HG03045 (cell line): Measurements from ENCODE around the gene ARHGAP27.
"Not testable (repeated sequence)": the region's sequence is repeated elsewhere in the genome, so short reads cannot be mapped to it uniquely, and the experiment has no call there.

ENCODE experiments used
- ATAC-seq: cut with Tn5 transposase; IDR thresholded peaks from one replicate; pipeline ENCODE4 v1.9.1; 2021; ENCODE audit warnings: mild to moderate bottlenecking, moderate library complexity; ENCODE audit not compliant: unreplicated experiment

ARHGAP27 gene

GRCh38 chr17:45366691-45367090 lies 66.0 kb downstream of the ARHGAP27 start:
- ATAC-seq, result no peak

DNA sequence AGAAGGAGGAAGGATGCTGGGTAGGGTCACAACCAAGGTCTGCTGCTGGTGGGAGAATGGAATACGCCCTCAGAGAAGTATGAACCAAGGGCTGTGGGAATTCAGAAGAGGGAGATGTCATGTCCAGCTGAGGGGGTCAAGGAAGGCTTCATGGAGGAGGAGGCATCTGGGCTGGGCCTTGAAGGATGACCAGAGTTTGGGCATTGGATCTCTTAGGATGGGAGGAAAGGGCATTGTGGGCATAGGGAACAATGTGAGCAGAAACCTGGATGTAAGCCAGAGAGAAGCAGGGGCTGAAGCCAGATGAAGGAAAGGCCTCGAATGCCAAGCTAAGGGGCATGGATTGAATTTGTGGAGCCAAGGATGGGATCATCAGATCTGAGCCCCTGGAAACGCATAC lies 66.6 kb downstream of the ARHGAP27 start:
- ATAC-seq, result no peak

GRCh38 chr17:45364531-45365390 lies 67.9 kb downstream of the ARHGAP27 start:
- no peak for ATAC-seq

DNA sequence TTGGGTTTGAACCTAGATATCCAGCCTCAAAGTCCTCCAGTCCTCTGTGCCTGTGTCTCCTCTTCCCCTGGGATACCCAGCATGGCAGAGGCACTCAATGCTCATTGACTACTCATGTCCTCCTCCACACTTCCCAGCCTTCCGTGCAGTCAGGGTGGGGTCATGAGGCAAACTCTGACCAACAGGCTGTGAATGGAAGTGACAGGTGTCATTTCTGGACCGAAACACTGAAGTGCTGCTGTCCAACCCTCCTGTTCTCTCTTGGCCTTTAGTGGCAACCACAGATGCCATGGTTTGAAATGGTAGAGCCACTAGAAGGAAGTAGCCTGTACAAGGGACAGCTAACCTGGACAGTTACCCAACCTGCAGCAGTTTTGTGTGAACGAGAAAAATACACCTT lies 69.2 kb downstream of the ARHGAP27 start:
- no peak for ATAC-seq

- ATAC-seq, result no peak
Measured at GRCh38 chr17:45361976-45362375, 70.7 kb downstream of the ARHGAP27 start.

- no peak for ATAC-seq
Measured at GRCh38 chr17:45361451-45361850, 71.2 kb downstream of the ARHGAP27 start.

DNA sequence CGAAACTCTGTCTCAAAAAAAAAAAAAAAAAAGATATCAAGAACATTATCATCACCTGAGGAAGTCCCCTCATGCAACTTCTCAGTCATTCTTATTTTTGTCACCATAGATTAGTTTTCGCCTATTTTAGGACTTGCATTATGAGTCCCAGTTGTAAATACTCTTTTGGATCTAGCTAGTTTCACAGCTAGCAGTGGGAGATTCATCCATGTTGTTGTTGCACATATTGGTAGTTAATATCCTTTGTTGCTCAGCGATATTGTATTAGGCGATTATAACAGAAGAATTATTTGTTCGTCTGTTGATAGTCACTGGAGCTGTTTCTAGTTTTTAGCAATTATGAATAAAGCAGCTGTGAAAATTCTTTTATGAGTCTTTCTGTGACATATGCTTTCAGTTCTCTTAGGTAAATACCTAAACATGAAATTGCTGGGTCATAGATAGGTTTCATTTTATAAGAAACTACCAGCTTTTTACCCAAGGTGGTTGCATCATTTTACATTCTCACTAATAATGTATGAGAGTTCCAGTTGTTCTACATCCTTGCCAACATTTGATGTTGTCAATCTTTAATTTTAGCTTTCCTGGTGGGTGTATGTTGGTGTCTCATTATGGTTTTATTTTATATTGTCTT lies 75.2 kb downstream of the ARHGAP27 start:
- no peak for ATAC-seq

- no peak for ATAC-seq
Measured at GRCh38 chr17:45355087-45355486, 77.6 kb downstream of the ARHGAP27 start.

GRCh38 chr17:45353043-45353442 lies 79.6 kb downstream of the ARHGAP27 start:
- ATAC-seq, result no peak

DNA sequence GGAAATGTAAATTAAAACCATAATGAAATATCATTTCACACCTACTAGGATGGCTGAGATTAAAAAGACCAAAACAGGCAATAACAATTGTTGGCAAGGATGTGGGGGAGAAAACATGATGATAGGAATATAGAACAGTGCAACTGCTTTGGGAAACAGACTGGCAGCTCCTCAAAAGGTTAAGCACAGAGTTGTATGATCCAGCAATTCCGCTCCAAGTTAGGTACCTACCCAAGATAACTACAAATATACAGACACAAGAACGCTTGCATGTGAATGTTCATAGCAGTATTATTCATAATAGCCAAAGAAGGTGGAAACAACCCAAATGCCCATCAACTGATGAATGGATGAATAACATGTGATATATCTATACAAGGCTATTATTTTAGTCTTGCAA lies 80.8 kb downstream of the ARHGAP27 start:
- no peak for ATAC-seq

DNA sequence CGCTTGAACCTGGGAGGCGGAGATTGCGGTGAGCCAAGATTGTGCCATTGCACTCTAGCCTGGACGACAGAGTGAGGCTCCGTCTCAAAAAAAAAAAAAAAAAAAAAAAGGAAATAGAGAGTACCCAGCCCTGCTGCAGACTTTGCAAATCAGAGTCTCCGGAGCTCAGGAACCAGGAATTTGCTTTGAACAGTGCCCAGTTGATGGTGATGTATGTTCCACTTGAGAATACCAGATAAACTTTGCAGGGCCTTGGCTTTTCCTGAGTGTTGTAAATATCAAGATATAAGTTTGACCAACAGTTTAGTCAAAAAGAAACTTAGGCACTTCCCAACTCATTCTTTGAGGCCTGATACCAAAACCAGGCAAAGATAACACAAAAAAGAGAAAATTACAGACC lies 85.2 kb downstream of the ARHGAP27 start:
- no peak for ATAC-seq

GRCh38 chr17:45346216-45347015 lies 86.3 kb downstream of the ARHGAP27 start:
- no peak for ATAC-seq

DNA sequence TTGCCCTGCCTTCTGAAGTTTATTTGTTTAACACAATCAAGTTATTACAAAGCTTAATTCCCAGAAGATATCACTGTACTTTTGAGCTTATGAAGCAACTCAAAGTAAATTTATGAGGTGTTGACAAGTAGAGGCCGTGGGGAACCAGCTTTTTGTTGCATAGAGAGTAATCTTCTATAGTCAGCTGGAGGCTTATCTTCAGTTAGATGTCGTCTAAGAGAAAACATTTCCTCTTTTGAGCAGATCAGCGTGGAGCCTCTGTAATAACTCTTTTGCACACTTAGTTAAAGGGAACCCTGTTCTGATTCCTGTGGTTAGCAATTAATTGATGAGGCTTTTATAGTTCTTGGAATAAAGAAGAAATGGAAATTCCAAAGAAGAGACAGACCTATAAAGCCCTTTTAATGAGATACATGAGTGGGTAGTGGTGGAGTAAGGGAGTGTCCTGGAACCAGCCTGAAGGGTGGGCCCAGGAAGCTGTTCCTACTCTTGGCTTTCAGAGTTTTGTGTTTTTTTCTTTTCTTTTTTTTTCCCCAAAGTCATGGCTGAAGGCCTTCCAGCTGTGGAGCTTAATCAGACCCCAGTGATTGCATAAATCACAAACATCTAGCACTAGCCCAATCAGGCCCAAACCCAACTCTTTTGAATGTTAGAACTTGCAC lies 87.0 kb downstream of the ARHGAP27 start:
- ATAC-seq, result no peak

DNA sequence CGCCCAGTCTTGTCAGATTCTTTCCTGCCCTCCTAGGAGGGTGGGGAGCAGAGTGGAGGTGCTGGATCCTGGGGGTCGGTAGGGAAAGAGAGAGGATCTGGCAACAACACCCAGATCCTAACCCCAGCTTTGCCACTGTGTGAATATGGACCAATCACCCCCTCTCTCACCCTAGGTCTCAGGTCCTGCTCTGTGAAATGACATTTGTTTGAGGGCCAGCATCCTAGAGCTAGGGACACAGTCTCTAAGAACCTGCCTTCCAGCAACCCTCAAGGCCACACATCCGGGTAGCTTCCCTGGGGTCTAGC lies 87.5 kb downstream of the ARHGAP27 start:
- no peak for ATAC-seq

DNA sequence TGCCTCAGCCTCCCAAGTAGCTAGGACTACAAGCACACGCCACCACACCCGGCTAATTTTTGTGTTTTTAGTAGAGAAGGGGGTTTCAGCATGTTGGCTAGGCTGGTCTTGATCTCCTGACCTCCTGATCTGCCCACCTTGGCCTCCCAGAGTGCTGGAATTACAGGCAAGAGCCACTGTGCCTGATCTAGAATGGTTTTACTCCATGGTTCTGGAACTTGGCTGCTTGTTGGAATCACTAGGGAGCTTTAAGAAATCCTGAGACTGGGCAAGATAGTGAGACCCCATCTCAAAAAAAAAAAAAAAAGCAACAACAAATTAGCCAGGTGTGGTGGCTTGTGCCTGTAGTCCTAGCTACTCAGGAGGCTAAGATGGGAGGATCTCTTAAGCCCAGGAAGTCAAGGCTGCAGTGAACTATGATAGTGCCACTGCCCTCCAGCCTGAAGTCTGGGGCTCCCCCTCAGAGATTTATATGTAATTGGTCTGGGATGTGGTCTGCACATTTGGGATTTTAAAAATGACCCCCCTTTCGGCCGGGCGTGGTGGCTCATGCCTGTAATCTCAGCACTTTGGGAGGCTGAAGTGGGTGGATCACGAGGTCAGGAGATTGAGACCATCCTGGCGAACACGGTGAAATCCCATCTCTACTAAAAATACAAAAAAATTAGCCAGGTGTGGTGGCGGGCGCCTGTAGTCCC lies 88.6 kb downstream of the ARHGAP27 start:
- ATAC-seq, result not testable (repeated sequence)
